Measurements from ENCODE around the gene CX3CR1. TPM values are rescaled to one million over a fixed set of nuclear protein-coding genes. Genes with fewer than 3 reads are reported as not detected.

CX3CR1 gene
- total and polyA plus RNA-seq, 10 of the 15 experiments (the other 5 are each of a cell fraction or from before 2014, with no cell fraction given): 0.05 to 0.53 (median 0.15) TPM

DNA sequence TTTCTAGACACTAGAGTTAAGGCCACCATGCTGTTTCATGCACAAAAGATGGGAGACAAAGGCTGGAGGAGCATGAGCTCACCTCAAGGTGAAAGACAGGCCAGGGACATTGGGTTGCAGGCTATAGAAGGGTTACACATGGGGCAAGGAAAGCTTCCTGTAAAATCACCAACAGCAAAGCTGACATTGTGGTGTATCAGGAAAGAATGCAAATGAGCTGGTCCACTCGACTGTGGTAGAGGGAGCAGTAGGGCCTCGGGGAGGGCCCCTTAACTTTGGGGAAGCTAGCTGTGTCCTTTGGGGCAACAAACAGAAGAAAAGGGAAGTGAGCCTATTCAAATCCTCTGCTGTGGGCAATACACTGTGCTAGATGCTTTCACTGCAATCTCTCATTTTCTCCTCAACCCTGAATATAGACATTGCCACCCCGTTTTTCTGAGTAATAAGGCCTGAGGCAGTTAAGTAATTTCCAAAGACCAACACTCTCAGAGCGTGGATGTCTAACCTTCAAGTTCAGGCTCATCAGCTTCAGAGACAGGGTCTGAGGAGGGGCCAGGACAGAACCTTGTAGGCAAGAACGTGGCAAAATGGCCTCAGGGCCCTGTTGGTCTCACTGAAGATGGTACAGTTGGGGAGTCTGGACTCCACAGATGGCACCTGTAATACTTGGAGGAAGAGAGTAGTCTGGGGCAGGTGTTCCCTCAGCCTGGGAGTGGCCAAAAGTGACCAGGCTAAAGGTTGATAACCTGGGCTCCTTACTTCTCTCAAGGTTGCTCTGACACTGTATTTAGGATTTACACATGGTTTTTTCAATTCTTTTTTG is 24.1 kb downstream of the CX3CR1 start (continued):
- no peak for TF ChIP-seq POLR2AphosphoS5 (IDR thresholded peaks at IDR 0.05; ENCODE audit: low read length)
- TF ChIP-seq, protein P1, sequence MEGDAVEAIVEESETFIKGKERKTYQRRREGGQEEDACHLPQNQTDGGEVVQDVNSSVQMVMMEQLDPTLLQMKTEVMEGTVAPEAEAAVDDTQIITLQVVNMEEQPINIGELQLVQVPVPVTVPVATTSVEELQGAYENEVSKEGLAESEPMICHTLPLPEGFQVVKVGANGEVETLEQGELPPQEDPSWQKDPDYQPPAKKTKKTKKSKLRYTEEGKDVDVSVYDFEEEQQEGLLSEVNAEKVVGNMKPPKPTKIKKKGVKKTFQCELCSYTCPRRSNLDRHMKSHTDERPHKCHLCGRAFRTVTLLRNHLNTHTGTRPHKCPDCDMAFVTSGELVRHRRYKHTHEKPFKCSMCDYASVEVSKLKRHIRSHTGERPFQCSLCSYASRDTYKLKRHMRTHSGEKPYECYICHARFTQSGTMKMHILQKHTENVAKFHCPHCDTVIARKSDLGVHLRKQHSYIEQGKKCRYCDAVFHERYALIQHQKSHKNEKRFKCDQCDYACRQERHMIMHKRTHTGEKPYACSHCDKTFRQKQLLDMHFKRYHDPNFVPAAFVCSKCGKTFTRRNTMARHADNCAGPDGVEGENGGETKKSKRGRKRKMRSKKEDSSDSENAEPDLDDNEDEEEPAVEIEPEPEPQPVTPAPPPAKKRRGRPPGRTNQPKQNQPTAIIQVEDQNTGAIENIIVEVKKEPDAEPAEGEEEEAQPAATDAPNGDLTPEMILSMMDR (IDR thresholded peaks at IDR 0.05 in 2 of 3, conservative IDR thresholded peaks at IDR 0.05 in 1 of 3; ENCODE audit: control insufficient read depth in 2 of 3, extremely low read depth in 1 of 3, insufficient read depth in 1 of 3, low read depth in 3 of 3, low read length in 3 of 3): no peak
- TF ChIP-seq RBBP5 (conservative IDR thresholded peaks at IDR 0.05): no peak
- peak; percentile 61 to 91; a peak in 3 of 4 replicates for TF ChIP-seq EP300 (IDR thresholded peaks at IDR 0.05; ENCODE audit: borderline replicate concordance in 1 of 2, control insufficient read depth in 1 of 2, low read depth in 2 of 2, low read length in 2 of 2)
- TF ChIP-seq NR2C1 (IDR thresholded peaks at IDR 0.05): no peak
- no peak for TF ChIP-seq ZBED1 (IDR thresholded peaks at IDR 0.05; ENCODE audit: borderline replicate concordance)
- peak; percentile 93 for TF ChIP-seq IKZF1 (conservative IDR thresholded peaks at IDR 0.05)
- TF ChIP-seq ETV6 (conservative IDR thresholded peaks at IDR 0.05 in 1 of 2, IDR thresholded peaks at IDR 0.05 in 1 of 2; ENCODE audit: borderline replicate concordance in 1 of 2, low read depth in 1 of 2): peak in 1 of 2 experiments; percentile 75; a peak in 1 of 4 replicates
- no peak for TF ChIP-seq FOXM1 (IDR thresholded peaks at IDR 0.05; ENCODE audit: low read depth, low read length)
- TF ChIP-seq SIX5 (IDR thresholded peaks at IDR 0.05; ENCODE audit: low read depth, low read length, severe bottlenecking): no peak
- TF ChIP-seq PAX5 (IDR thresholded peaks at IDR 0.05; ENCODE audit: borderline replicate concordance, low read depth, low read length): peak; percentile 86; the same call in 1 of the 2 replicates
- TF ChIP-seq RAD51 (IDR thresholded peaks at IDR 0.05): no peak
- TF ChIP-seq MTA3 (IDR thresholded peaks at IDR 0.05; ENCODE audit: borderline replicate concordance, low read length): peak; percentile 69; the same call in 1 of the 2 replicates
- TF ChIP-seq, protein P2, sequence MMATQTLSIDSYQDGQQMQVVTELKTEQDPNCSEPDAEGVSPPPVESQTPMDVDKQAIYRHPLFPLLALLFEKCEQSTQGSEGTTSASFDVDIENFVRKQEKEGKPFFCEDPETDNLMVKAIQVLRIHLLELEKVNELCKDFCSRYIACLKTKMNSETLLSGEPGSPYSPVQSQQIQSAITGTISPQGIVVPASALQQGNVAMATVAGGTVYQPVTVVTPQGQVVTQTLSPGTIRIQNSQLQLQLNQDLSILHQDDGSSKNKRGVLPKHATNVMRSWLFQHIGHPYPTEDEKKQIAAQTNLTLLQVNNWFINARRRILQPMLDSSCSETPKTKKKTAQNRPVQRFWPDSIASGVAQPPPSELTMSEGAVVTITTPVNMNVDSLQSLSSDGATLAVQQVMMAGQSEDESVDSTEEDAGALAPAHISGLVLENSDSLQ (IDR thresholded peaks at IDR 0.05): no peak; the same call in 1 of the 2 replicates
- TF ChIP-seq, protein P3, sequence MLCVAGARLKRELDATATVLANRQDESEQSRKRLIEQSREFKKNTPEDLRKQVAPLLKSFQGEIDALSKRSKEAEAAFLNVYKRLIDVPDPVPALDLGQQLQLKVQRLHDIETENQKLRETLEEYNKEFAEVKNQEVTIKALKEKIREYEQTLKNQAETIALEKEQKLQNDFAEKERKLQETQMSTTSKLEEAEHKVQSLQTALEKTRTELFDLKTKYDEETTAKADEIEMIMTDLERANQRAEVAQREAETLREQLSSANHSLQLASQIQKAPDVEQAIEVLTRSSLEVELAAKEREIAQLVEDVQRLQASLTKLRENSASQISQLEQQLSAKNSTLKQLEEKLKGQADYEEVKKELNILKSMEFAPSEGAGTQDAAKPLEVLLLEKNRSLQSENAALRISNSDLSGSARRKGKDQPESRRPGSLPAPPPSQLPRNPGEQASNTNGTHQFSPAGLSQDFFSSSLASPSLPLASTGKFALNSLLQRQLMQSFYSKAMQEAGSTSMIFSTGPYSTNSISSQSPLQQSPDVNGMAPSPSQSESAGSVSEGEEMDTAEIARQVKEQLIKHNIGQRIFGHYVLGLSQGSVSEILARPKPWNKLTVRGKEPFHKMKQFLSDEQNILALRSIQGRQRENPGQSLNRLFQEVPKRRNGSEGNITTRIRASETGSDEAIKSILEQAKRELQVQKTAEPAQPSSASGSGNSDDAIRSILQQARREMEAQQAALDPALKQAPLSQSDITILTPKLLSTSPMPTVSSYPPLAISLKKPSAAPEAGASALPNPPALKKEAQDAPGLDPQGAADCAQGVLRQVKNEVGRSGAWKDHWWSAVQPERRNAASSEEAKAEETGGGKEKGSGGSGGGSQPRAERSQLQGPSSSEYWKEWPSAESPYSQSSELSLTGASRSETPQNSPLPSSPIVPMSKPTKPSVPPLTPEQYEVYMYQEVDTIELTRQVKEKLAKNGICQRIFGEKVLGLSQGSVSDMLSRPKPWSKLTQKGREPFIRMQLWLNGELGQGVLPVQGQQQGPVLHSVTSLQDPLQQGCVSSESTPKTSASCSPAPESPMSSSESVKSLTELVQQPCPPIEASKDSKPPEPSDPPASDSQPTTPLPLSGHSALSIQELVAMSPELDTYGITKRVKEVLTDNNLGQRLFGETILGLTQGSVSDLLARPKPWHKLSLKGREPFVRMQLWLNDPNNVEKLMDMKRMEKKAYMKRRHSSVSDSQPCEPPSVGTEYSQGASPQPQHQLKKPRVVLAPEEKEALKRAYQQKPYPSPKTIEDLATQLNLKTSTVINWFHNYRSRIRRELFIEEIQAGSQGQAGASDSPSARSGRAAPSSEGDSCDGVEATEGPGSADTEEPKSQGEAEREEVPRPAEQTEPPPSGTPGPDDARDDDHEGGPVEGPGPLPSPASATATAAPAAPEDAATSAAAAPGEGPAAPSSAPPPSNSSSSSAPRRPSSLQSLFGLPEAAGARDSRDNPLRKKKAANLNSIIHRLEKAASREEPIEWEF (IDR thresholded peaks at IDR 0.05; ENCODE audit: insufficient replicate concordance, low read depth, low read length): no peak
- TF ChIP-seq, protein P4, sequence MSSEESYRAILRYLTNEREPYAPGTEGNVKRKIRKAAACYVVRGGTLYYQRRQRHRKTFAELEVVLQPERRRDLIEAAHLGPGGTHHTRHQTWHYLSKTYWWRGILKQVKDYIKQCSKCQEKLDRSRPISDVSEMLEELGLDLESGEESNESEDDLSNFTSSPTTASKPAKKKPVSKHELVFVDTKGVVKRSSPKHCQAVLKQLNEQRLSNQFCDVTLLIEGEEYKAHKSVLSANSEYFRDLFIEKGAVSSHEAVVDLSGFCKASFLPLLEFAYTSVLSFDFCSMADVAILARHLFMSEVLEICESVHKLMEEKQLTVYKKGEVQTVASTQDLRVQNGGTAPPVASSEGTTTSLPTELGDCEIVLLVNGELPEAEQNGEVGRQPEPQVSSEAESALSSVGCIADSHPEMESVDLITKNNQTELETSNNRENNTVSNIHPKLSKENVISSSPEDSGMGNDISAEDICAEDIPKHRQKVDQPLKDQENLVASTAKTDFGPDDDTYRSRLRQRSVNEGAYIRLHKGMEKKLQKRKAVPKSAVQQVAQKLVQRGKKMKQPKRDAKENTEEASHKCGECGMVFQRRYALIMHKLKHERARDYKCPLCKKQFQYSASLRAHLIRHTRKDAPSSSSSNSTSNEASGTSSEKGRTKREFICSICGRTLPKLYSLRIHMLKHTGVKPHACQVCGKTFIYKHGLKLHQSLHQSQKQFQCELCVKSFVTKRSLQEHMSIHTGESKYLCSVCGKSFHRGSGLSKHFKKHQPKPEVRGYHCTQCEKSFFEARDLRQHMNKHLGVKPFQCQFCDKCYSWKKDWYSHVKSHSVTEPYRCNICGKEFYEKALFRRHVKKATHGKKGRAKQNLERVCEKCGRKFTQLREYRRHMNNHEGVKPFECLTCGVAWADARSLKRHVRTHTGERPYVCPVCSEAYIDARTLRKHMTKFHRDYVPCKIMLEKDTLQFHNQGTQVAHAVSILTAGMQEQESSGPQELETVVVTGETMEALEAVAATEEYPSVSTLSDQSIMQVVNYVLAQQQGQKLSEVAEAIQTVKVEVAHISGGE (CRISPR knock-in tag; IDR thresholded peaks at IDR 0.05): no peak
- TF ChIP-seq RUNX3 (IDR thresholded peaks at IDR 0.05; ENCODE audit: low read length): peak; percentile 93
